ENCODE results near the gene EHBP1L1.

EHBP1L1 gene

GRCh38 chr11:65639623-65640482, 64.0 kb downstream of the EHBP1L1 start:
- DNase-seq = peak; percentile 47

DNA sequence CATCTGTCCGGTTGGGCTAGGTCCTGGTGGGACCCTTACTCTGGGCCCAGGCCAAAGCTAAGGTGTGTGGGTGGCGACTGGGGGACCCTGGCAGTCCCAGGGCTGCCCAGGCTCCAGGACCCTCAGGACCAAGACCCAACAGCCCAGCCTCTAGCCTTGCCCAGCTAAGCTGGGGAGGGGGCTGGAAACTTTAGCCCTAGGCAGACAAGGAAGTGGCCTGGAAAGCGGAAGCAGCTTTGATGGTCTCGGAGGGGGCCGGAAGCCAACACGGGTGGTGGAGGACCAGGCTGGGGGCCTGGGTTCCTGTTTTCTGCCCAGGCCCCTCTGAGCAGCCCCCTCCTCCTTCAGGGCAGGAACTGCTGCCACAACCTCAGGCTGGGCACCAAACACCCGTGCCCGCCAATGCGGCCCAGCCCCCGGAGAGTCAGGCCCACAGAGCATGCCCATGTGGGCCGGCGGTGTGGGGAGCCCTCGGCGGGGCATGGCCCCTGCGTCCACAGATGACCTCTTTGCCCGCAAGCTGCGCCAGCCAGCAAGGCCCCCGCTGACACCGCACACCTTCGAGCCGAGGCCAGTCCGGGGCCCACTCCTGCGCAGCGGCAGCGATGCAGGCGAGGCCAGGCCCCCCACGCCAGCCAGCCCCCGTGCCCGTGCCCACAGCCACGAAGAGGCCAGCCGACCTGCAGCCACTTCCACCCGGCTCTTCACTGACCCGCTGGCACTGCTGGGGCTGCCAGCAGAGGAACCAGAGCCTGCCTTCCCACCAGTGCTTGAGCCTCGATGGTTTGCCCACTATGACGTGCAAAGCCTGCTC, 64.8 kb downstream of the EHBP1L1 start:
- DNase-seq = no peak

DNA sequence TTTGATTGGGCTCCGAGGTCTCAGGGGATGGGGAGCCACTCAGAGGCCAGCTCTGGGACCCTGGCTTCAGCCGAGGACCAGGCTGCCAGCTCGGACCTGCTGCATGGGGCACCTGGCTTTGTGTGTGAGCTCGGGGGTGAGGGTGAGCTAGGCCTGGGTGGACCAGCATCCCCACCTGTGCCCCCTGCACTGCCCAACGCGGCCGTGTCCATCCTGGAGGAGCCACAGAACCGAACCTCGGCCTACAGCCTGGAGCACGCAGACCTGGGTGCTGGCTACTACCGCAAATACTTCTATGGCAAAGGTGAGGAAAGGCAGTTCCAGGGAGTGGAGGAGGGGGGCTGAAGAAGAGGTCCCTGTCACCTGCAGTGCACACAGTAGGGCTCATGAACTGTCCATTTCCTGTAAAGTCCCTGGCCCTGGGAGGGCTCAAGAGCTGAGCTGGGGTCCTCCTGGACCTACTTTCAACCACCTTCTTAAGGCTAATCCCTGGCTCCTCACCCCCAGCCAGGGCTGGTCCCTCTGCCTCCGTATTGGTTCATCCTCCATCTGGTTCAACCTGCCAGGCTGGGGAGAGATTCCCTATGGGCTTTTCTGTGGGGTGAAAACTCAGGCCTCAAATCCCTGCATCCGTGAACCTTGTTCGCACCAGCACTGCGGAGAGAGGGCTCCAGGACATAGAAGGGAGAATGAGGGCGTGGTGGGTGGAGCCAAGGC, 65.6 kb downstream of the EHBP1L1 start:
- no peak for DNase-seq
